SK-N-DZ (cell line): ENCODE measurements around the gene GDF7.

Source experiments
- DNase-seq: peaks from one replicate; pipeline ENCODE4 v3.0.0-alpha.2; 2015; ENCODE audit warnings: low spot score

The GDF7 gene

DNA sequence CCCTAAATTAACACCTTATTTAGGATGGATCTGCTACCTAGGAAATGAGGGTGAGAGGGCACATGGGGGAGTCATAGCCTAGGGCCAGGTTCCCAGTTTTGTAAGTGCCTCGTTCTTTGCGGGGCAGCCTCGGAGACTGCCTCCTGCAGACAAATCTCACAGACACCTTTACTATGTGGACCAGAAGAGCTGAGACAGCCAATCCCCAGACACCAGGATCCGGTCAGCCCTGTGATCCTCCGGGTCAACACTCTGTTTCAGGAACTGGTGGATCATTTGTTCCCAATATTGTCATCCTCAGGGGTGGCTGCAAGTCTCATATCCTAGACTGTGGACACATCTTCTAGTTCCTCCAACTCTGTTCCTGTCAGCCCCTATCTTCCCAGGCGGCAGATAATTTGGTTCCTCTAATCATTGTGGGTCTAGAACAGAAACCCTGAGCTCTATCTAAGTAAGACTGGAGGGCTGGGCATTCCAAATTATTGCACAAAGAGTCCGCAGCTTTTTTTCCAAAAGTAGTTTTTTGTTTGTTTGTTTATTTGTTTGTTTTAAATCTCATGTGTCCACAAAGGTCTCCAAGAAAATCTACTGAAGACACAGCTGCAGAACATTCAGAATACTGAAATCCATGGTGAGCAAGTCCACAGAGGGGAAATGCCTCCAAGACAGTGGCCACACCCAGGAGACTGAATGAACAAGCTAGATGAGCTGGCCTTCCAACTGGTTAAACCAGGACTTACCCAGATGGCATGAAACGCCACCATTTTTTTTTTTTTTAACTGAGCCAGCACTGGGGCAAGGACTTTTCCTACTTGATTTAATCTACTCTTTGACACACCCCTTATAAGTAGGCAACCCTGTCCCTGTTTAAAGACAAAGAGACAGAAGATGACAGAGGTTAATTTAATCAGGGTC is 6.2 kb upstream of the GDF7 start:
- DNase-seq, result no peak

DNA sequence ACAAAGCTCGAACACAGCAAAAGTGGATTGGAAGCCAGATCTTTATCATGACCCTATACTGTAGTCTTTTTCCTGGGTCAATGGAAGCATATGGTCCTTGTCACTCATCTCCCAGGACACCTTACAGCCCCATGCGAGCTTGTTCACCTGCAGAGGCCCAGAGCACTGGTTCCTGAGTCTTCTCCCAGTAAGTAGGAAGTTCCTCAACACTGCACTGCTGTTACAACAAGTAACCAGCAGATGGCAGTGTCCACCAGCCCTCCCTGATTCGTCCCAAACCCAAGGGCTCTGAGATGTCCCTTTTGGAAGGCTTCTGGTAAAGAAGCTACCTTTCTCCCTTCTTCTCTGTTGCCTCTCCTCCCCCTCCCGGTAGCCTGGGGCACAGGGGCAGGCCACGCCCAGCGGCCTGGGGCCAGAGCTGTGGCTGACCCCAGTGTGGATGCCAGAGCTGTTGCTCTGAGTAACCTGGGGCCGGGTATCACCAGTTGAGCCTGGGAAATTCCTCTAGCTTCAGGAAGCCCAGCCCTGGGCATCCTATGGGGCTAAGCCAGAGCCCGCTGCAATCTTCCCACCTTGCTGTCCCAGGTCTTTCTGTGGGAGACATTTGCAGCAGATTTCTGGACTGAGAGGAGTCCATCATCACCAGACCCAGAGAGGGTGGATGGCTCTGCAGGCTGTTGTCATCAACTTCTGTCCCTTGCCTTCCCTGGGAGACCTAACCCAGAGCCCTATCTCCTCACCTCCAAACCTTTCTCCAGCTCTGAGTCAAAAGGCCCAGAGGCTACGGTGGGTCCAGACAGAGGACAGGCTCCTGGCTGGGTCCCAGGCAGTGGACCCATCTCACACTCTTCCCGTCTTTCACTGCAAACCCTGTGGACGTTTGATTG is 5.3 kb upstream of the GDF7 start:
- DNase-seq, result peak; percentile 79

DNA sequence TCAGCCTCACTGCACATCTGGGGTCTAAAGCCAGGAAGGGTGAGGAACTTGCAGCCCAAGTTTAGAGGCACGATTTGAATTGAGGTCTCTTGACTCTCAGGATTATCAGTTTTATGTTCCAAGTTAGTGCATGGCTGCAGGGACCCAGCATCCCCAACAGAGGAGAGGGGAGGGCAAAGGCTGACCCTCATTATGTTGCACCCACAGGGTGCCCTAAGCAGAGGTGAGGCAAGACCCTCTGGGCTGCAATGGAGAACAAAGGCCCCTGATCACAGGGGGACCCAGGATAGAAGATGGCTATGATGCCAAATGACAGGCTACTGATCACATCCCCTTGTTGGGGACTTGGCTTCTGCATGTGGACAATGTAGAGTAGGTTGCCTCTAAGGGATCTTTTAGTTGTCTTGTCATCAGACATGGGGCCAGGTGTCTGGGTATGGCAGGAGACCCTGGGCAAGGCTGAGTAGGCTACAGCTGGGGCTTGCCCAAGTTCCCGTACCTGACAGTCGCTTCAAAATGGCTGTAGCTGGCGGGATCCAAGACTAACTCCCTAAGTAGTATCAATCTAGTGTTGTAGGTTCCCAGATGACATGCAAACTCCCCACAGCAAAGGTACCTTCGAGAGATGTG is 4.5 kb upstream of the GDF7 start:
- DNase-seq, result no peak

DNA sequence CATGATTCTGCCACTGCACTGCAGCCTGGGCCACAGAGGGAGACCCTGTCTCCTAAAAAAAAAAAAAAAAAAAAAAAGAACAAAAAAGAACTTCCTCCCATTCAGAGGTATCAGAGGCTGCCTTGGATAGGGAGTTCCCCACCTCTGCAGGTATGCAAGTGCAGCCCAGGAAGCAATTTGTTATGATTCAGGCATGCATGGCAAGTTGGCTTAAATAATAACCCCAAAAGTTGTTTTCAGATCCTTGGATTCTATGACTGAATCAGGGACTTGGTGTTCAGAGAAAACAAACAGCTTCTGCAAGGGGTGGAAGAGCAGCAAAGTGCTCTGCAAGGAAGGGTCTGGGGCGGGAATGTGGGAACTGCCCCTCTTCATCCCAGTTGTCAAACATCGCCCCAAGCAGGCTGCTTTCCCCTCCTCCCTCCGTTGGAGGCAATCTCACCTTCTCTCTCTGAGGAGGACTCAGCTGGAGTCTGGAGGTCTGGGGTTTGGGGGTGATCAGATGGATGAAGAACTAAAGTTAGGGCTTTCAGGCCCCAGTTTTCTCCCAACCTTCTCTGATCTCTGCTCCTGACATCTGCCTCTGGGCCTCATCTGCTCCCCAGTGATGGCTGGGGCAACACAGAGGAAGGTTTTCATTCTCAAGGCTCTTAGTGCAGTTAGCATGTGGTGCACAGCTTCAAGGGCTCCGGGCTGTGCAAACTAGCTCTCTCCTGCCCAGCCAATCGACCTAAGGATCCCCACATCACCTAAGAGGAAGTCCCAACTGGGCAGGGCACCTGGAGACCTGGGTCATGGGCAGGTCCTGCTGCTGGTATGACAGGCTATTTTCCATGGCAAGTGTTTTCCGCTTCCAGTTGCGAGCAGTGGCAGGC is 3.5 kb upstream of the GDF7 start:
- DNase-seq, result no peak

DNA sequence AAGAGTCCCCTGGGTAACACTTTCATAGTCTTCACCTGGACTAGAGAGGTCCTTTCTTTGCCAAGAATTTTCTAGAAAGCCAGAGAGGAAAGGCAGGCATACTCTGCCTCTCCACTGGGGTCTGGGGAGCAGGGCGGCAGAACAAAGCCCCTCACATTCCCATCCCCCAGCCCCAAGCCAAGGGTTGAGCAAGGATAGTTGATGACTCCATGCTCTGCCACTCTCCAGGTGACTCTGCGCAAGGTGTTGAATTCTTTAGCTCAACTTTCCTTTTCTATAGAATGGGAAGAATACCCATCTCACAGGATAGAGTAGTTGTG is 2.9 kb upstream of the GDF7 start:
- no peak for DNase-seq

DNA sequence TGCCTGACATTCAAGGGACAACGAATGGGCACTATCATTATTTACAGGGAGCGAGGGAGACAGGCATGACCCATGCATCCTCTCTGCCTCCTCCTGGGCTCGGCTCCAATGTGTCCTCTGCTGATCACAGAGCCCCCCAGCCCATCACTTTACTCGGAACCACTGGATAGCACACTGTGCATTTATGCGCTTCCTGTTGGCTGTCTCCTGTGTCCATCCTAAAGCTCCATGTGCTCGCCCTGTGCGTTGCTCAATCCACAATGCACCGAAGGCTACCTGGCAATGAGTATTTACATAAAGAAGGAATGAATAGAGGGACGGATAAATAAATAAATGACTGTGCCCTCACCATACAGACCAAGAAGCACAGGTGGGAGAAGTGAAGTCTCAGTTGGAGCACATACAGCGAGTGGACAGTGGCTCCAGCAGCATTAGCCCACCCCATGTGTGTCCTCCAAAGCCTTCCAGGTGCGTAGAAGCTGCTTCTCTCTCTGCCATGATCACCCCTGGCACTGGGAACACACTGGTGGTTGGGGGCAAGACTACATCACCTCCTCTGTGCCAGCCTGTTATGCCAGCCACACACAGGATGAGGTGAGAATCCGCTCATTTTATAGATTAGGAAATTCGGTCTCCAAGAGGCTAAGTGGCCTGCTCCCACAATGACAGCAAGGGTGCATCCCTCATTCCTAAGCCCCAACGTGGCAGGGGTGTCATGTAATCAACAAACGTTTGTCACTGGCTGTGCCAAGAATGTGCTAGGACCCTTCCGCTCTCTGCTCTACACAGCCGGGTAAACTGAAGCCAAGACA is 2.3 kb upstream of the GDF7 start:
- DNase-seq, result no peak

DNA sequence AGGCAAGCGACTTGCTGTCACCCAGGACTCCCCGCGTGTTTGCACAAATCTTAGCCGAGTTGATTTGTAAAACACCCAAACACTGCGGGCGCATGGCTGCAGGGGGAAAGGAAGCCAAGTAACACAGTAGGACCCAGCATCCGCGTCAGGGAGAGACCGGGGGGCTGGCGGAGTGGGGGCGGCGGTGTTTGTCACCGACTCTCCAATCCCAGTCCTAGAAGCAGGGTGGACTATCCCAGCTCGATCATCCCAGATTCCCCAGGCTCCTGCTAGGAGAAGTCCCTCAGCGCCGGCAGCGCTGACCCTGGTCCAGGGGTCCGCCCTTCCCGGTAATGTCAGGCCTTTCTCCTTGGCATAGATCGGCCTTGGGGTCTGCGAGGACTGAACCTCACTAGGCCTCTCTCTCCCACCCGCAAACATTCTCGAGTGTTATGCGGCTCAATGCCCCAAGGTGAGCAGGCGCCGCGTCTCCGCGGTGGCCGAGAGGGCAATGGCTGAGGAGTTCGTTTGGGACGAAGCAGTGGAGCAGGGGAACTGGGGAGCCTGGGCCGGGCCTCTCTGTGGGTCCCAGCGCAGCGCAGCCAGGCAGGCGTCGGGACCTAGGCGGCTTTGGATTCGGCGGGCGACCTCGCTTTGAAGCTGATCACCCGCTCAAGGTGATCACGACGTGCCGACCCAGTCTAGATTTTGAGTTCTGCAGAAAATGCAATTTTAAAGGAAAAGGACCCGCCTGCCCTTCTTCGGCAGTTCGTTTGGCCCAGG is 1.5 kb upstream of the GDF7 start:
- no peak for DNase-seq

DNA sequence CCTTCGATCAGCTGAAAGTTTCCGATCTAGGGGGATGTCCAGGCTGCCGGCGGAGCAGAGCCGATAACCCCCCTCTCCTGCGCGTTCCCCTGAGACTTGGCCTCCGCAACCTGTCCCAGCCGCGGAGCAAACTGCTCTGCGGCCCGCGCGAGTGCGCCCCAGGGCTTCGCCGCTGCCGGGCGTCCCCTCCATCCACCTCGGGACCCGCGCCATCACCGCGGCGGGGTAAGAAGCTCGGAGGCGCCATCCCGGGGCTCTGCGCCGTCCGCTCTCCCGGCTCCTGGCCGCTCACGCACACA is 990 bp upstream of the GDF7 start:
- DNase-seq, result no peak

DNA sequence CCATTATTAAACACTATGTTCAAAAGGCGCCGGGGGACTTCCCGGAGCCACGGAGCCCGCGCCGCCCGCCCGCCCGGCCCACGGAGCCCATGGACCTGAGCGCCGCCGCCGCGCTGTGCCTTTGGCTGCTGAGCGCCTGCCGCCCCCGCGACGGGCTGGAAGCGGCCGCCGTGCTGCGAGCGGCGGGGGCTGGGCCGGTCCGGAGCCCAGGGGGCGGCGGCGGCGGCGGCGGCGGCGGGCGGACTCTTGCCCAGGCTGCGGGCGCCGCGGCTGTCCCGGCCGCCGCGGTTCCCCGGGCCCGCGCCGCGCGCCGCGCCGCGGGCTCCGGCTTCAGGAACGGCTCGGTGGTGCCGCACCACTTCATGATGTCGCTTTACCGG is 197 bp downstream of the GDF7 start:
- DNase-seq, result no peak

DNA sequence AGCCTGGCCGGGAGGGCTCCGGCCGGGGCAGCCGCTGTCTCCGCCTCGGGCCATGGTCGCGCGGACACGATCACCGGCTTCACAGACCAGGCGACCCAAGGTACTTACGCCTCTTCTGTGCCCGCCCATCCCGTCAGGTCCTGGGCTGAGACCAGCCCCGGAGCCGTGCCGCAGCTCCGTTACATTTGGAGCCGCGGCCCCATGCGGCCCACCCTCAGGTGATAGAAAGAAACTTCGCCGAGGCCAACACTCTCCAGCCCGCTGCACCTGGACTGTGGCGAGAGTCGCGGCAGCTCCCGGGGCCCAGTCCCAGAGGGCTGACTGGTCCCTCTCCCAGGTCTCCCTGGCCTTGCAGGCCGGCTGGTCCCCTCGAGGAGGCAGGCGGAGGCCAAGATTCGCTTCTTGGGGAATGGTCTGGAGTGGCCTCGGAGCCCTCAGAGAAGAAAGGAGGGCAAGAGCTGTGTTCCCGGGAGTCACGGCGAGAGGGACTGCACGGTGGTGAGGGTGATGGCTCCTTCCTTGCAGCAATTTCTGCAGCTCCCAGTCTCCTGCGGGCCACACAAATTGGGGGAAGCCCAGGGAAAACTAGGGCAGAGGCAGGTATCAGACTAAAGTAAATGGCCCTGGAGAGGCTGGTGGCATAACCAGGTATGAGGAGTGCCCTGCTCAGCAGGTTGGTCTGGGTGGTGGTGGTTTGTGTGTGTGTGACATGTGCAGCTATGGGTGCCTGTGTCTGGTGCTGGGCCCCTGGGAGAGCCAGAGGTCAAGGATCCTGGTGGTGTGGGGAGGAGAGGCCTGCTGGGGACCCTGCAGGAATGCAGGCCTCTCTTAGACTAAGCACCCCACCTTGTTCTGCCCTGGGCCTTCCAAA is 822 bp downstream of the GDF7 start:
- DNase-seq, result no peak

DNA sequence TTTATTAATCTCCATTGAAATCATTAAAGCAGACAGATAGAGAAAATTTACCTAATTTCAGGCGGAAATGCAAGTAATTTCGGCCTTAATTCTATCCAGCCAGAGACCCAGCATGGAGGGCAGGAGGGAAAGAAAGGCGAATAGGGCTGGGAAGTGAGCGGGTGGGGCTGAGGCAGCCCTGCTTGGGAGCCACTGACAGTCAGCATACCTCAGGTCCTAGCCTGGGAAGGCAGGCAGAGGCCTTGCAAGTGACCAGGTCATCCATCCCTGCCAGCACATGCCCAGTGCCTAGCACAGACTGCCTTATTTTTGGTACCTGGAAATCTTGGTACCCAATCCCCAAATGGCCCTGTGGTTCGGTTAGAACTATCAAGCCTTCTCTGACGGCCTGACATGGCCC is 1.5 kb downstream of the GDF7 start:
- DNase-seq, result no peak

DNA sequence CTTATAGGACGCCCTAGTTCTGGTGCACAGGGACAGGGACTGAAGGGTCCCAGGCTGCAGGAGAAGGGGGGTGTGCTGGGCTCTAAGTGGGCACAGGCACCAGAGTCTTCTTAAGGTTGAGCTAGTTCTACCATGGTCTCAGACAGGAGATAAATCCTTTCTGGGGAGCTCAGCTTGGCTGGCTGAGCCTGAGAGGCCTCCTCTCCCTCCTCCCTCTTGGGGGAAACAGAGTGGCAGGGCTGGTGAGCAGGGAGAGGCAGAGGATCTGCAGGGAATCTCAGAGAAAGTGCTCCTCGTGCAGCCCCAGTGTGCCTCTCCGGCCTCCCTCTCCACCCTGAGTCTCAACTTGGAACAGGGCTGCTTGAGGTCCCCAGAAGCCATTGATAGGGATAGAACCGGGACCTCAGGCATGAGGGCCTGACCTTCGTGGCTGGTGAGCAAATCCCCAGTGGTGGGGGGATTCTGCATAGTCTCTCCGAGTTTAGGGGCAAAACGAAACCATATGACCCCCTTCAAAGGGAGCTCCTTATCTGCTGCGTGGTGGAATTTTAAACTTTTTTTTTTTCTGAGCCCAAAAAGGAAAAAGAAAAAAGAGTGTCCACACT is 2.0 kb downstream of the GDF7 start:
- DNase-seq, result no peak

DNA sequence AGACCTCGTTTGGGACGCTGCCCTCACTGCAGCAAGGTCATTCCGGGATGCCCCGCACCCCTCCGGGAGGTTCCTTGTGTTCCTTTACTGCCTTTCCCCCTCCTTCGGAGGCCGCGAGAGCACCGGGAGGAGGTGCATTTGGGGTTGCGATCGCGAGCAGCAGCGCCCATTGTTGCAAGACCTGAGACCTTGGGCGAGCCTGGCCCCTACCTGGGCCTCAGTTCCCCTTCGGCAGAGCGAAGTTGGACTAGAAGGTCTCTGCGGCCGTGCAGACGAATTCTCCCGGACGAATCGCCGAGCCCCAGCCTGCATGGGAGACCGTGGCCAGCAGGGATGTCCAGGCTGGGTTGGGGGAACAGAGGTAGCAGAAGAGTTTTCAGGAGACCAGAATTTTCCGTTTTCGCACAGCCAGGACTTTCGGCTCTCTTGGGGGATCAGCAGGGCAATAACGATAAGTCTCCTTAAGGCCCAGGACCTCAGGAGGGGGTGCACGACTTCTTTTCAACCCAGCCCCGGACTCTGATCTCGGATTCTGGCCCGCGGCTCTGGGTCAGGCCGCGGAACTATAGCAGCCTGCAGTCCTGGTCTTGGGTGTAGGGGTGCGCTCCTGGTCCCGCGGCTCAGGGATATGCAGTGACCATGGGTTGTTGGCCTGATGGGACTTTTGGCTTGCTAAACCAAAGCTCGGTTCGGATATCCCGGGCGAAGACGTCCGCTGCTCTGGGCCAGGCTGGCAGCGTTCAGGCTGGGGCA is 2.8 kb downstream of the GDF7 start:
- no peak for DNase-seq

DNA sequence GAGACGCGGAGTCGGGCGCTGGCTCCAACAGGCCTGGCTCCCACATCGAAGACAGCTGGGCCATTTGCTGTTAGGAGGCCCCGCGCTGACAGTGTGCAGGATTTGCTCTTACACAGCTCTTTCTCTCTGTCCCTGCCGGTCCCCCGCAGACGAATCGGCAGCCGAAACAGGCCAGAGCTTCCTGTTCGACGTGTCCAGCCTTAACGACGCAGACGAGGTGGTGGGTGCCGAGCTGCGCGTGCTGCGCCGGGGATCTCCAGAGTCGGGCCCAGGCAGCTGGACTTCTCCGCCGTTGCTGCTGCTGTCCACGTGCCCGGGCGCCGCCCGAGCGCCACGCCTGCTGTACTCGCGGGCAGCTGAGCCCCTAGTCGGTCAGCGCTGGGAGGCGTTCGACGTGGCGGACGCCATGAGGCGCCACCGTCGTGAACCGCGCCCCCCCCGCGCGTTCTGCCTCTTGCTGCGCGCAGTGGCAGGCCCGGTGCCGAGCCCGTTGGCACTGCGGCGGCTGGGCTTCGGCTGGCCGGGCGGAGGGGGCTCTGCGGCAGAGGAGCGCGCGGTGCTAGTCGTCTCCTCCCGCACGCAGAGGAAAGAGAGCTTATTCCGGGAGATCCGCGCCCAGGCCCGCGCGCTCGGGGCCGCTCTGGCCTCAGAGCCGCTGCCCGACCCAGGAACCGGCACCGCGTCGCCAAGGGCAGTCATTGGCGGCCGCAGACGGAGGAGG is 3.5 kb downstream of the GDF7 start:
- DNase-seq, result no peak

DNA sequence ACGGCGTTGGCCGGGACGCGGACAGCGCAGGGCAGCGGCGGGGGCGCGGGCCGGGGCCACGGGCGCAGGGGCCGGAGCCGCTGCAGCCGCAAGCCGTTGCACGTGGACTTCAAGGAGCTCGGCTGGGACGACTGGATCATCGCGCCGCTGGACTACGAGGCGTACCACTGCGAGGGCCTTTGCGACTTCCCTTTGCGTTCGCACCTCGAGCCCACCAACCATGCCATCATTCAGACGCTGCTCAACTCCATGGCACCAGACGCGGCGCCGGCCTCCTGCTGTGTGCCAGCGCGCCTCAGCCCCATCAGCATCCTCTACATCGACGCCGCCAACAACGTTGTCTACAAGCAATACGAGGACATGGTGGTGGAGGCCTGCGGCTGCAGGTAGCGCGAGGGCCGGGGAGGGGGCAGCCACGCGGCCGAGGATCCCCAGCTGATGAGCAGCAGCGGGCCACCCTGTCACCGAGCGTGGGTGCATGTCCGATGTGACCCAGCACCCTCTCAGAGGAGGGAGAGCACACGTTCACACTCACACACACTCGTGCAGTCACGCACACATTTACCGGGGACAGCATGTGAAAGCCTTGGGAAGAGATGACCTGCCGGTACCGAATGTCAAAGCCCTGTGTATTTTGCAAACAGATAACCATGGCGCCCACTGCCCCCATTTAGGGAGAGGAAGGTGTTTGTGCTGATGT is 4.2 kb downstream of the GDF7 start:
- no peak for DNase-seq

DNA sequence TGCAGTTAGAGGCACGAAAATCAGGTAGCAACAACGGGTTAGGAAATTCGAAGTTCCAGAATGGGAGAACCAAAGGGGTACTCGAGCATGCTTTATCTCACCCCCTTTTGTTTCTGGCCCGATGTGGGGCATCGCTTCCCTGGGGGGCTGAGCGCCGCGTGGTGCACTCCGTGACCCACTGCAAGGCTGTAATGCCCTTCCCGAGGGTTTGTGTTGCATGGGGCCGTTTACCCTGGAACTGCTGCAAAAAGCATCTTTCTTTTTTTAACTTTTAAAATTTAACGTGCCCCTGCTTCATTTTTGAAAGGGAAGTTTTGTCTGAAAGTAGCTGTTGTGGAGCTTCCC is 4.8 kb downstream of the GDF7 start:
- DNase-seq, result no peak
